Thyroid gland (tissue), 4 donors: ENCODE results near the gene KLF6. TPM values are rescaled to one million over a fixed set of nuclear protein-coding genes. Genes with fewer than 3 reads are reported as not detected.
A peak's percentile ranks its signal among the peaks of the same experiment; 100 is the strongest.

Experiments
- DNase-seq, 2 donors: peaks; one replicate each; pipeline ENCODE4 v3.0.0-alpha.2; 2019
- H3K27ac ChIP-seq, 3 donors: fragments of 200-600 bp; sonication (generic); 1 replicate in 2 of 3; 2 replicates in 1 of 3; pipeline ENCODE4 v1.5.1; 2016 to 2019; ENCODE audit warnings: mild to moderate bottlenecking in 1 of 3, moderate library complexity in 1 of 3
- H3K27me3 ChIP-seq: fragments of 200-600 bp; sonication (generic); one replicate; pipeline ENCODE4 v1.5.1; 2019
- H3K36me3 ChIP-seq, 2 donors: fragments of 200-600 bp; sonication (generic); one replicate each; pipeline ENCODE4 v1.5.1; 2016 to 2019
- H3K4me1 ChIP-seq, 2 donors: fragments of 200-600 bp; sonication (generic); one replicate each; pipeline ENCODE4 v1.5.1; 2017 to 2019
- H3K4me3 ChIP-seq, 3 donors: fragments of 200-600 bp; sonication (generic); replicated peaks in 1 of 3; 1 replicate in 2 of 3; 2 replicates in 1 of 3; pipeline ENCODE4 v1.5.1; 2016; ENCODE audit warnings: mild to moderate bottlenecking in 1 of 3
- H3K9me3 ChIP-seq: fragments of 200-600 bp; sonication (generic); one replicate; pipeline ENCODE4 v1.5.1; 2017
- POLR2A ChIP-seq, 2 donors: fragments of 450-650 bp; IDR thresholded peaks; one replicate each; pipeline ENCODE4 v1.6.1; 2017; ENCODE audit warnings: antibody characterized with exemption in 2 of 2, mild to moderate bottlenecking in 2 of 2, moderate library complexity in 1 of 2
- WGBS, 2 donors: methylation state at CpG; one replicate each; pipeline ENCODE4 v1.1.5; 2017; 5-methylcytosine and 5-hydroxymethylcytosine counted together
- intact Hi-C: fragments of 100-400 bp; cut with DNase I; formaldehyde crosslinking; loops from one replicate; pipeline ENCODE4 v1.15.1; 2023
- total RNA-seq, 4 donors: library from RNA; depleted of rRNA; stranded (reverse); fragments of >200 nt; gene quantifications; one replicate each; pipeline ENCODE4 v1.2.3, GENCODE V29; 2016
- TF ChIP-seq, protein P1 (sequence below), 6 experiments: fragments of 200-600 bp in 3 of 6; fragments of 450-650 bp in 3 of 6; sonication (generic) in 3 of 6; IDR thresholded peaks; one replicate each; pipeline ENCODE4 v1.5.1; 2016 to 2019; ENCODE audit warnings: antibody characterized with exemption in 6 of 6, mild to moderate bottlenecking in 2 of 6, inconsistent platforms in 1 of 6, moderate library complexity in 1 of 6

KLF6 gene
- total RNA-seq, 4 donors from 2014 or later, result 50.4 to 166 (median 103) TPM

DNA sequence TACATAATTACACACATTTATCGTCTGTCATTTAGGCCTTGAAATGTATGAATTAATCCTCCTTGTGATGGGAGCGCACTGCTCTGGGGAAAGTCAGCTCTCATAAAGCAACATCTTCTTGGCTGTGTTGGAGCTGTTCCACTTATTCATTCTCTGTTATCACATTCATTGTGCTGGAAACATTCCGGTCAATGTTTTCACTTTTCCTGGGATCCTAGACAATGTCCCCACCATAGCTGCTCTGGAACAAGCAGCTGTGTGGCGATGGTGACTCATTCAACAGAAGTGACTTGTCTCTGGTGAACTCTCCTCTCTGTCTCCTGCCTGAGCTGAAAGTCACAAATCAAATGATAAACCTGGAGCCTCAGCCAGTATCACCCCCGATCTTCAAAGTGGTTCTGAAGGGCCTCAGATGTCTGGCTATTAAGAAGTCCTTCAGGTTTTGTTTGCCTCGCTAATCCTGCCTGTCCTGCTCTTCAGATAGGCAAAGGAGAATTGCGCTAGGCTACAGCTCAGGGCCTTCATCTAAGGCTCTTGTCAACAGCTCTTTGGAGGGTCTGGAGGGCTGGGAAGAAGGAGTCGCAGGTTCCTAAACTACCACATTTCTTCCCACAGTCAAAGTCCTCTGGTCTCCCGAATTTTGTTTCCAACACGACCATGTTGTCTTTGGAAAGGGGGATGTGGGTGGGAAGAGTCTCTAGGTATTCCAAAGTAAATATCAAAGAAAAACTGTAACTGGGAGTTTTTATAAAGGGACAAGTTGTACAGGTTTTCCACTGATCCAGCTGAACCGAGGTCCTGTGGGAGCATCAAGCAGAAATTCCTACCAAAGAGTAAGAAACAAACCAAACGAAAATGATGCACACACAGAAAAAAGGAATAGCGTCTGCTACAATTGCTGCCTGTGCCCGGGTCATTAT is 29.3 kb downstream of the KLF6 start:
- H3K36me3 ChIP-seq, result no peaks in the 10 kb centered on the region
- no peak overlapping the region for H3K27ac ChIP-seq
- H3K4me1 ChIP-seq, result peaks cover 0 to 2% of the 10 kb centered on the region in 2 donors
- 69 to 70% methylated on average over 14 of the region's 14 CpGs for WGBS, 2 donors
- intact Hi-C loops, result loop anchor here (10.0 kb wide), 1 partner anchor 281 kb away; no protein-coding TSS in a partner anchor
- no peak overlapping the region for H3K4me3 ChIP-seq
- DNase-seq, result no peak
- no peaks in the 10 kb centered on the region for H3K27me3 ChIP-seq
- no peaks in the 10 kb centered on the region for H3K9me3 ChIP-seq
- TF ChIP-seq, protein P1, sequence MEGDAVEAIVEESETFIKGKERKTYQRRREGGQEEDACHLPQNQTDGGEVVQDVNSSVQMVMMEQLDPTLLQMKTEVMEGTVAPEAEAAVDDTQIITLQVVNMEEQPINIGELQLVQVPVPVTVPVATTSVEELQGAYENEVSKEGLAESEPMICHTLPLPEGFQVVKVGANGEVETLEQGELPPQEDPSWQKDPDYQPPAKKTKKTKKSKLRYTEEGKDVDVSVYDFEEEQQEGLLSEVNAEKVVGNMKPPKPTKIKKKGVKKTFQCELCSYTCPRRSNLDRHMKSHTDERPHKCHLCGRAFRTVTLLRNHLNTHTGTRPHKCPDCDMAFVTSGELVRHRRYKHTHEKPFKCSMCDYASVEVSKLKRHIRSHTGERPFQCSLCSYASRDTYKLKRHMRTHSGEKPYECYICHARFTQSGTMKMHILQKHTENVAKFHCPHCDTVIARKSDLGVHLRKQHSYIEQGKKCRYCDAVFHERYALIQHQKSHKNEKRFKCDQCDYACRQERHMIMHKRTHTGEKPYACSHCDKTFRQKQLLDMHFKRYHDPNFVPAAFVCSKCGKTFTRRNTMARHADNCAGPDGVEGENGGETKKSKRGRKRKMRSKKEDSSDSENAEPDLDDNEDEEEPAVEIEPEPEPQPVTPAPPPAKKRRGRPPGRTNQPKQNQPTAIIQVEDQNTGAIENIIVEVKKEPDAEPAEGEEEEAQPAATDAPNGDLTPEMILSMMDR (IDR thresholded peaks at IDR 0.05), result no peak
- TF ChIP-seq POLR2A (IDR thresholded peaks at IDR 0.05), result no peak

DNA sequence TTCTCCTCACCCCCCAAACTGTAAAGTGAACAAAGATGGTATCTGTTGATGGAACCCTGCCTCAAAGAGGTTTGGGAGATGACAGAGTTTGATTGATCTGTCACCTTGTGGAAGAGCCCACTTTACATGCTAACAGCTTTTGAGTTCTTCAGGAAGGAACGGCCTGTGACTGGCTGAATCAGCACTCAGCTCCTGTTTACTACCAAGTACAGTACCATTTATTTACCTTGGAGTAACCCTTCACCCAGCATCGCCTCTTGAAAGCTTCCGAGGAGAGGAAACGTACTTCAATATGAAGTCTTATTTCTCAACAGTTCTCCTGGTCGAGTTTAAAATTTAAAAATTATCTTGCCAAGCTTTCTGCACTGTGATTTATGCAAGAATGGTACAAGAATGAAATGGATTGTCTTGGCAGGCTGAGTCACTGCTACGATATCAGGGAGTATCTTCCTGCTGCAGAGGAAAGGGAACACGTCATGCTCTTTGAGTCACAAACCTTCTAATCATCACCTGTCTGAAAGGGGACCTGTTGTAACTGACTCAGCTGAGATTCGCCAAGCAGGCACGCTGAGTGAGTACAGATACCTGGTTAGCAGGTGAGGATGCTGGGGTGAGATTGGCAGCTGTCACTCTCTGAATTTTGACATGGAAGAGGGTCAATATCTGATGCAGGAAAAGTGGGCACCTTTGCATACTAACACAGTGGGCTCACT is 30.1 kb downstream of the KLF6 start:
- no peak for DNase-seq
- no peak for TF ChIP-seq POLR2A (IDR thresholded peaks at IDR 0.05)
- TF ChIP-seq, protein P1 (IDR thresholded peaks at IDR 0.05), result no peak
- no peak overlapping the region for H3K27ac ChIP-seq
- 67 to 68% methylated on average over 9 of the region's 9 CpGs for WGBS, 2 donors
- intact Hi-C loops, result loop anchor here (10.0 kb wide), 1 partner anchor 280 kb away; no protein-coding TSS in a partner anchor
- no peak overlapping the region for H3K4me3 ChIP-seq
- no peaks in the 10 kb centered on the region for H3K36me3 ChIP-seq
- H3K27me3 ChIP-seq, result no peaks in the 10 kb centered on the region
- H3K9me3 ChIP-seq, result no peaks in the 10 kb centered on the region
- H3K4me1 ChIP-seq, result peaks cover 0 to 10% of the 10 kb centered on the region in 2 donors

DNA sequence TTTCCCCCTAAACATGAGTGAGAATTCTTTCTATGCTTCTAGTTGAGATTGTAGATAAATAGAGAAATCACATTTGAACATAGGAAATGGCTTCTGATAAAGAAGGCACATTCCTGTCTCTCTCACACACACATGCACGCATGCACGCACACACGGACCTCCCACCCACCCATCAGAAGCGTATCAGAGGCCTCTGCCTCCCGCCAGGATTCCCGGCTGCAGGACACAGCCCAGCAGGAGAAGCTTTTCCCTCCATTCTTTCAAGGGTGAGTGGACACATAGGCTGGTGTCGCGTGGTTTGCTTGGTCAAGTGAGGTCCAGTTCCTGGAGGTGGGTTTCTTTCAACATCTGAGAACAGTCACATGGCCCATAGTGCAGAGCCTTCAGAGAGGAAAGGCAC is 34.2 kb downstream of the KLF6 start:
- Histone ChIP-seq H3K27ac (no peak overlapping the region), H3K4me3 (no peak overlapping the region), H3K36me3 (no peaks in the 10 kb centered on the region), H3K9me3 (no peaks in the 10 kb centered on the region), H3K4me1 (peaks cover 8 to 10% of the 10 kb centered on the region in 2 donors), H3K27me3 (no peaks in the 10 kb centered on the region)
- intact Hi-C loops, result loop anchor here (10.0 kb wide), 1 partner anchor 276 kb away; no protein-coding TSS in a partner anchor
- no peak for DNase-seq
- TF ChIP-seq POLR2A (IDR thresholded peaks at IDR 0.05), result no peak
- TF ChIP-seq, protein P1 (IDR thresholded peaks at IDR 0.05), result no peak
- WGBS, 2 donors, result 73 to 88% methylated on average over 8 of the region's 8 CpGs

DNA sequence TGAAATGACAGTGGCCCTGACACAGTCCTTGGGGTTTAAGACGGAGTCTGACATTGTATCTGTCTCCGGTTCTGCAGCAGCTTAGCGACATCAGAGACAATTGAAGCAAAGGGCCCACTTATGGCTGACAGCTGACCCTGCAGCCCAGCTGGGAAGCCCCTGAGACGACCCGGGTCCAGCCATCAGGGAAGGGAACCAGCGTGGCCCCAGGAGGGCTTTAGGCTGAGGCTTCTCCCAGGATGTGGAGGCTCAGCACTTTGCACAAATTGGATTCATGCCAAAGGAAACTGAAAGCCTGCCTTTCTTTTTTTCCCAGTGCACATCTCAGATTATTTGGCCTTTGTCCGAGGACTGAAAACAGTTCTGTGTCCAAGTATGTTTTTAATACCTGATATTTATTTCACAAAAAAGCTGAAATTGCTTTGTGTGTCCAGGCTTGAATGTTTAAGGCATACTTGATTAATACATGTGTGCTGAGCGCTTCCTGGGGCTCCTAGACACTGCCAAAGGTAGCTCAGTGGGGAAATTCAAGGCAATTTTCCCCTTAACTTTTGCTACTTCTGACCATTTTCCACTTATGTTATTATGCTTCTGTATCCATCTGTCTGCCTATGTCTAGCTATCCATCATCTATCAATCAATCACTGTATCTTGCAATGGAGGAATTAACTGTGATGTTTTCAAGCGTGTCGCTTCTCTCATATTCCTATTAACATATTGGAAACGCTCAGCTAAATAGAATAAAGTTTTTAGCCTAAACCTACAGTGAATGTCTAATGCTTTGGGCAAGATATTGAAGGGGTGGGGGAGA is 34.8 kb downstream of the KLF6 start:
- Histone ChIP-seq H3K4me1 (peaks cover 8 to 10% of the 10 kb centered on the region in 2 donors), H3K27ac (peak overlapping the region in 1 of 3 donors; percentile 55), H3K27me3 (no peaks in the 10 kb centered on the region), H3K9me3 (no peaks in the 10 kb centered on the region), H3K4me3 (no peak overlapping the region), H3K36me3 (no peaks in the 10 kb centered on the region)
- no peak for DNase-seq
- intact Hi-C loops, result loop anchor here (10.0 kb wide), 1 partner anchor 275 kb away; no protein-coding TSS in a partner anchor
- 70 to 77% methylated on average over 10 to 11 of the region's 11 CpGs for WGBS, 2 donors
- TF ChIP-seq, protein P1 (IDR thresholded peaks at IDR 0.05), result no peak
- TF ChIP-seq POLR2A (IDR thresholded peaks at IDR 0.05), result no peak
